GM23248 (cell line): Measurements from ENCODE around the gene MAGEB3.

ENCODE experiments used
- EZH2 ChIP-seq: fragments of 200-600 bp; sonication (generic); IDR thresholded peaks from 2 replicates; pipeline ENCODE4 v1.6.1; 2018; ENCODE audit warnings: antibody characterized with exemption, mild to moderate bottlenecking; ENCODE audit not compliant: insufficient read depth, poor library complexity, severe bottlenecking
- EZH2phosphoT487 ChIP-seq: fragments of 200-600 bp; sonication (generic); IDR thresholded peaks from 2 replicates; pipeline ENCODE4 v1.6.1; 2018; ENCODE audit warnings: antibody characterized with exemption, moderate library complexity, mild to moderate bottlenecking, low read depth; ENCODE audit not compliant: insufficient read depth

DNA sequence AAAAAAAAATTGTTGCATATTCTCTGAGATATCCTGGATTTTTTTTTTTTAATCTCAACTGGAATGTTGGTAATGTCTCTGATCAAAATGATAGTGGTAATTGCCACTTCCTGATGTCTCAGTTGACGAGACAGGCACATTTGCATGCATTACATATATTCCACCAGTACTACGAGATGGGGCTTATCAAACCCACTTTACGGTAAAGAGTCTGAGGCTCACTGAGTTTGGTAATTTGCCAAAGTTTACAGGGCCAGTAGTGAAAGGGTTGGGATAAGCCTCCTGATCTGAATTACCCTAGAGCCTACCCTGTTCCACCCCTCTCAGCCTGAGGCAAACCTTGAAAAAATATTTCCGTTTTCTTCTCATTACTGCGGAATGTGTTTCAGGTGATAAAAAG is 9.8 kb upstream of the MAGEB3 start:
- no peak for TF ChIP-seq EZH2
- TF ChIP-seq EZH2phosphoT487 = no peak
